Liver (tissue), 9 donors: ENCODE data around the gene MSTO1. TPM values are rescaled to one million over a fixed set of nuclear protein-coding genes. Genes with fewer than 3 reads are reported as not detected.
"Not testable (repeated sequence)": the region's sequence is repeated elsewhere in the genome, so short reads cannot be mapped to it uniquely, and the experiment has no call there.

Source experiments
- DNase-seq: peaks from one replicate; pipeline ENCODE4 v3.0.0-alpha.2; 2017; ENCODE audit warnings: low spot score
- H3K27ac ChIP-seq, 2 donors: one replicate each; pipeline ENCODE4 v1.7.0; 2013; ENCODE audit warnings: inconsistent platforms in 2 of 2, low read length in 2 of 2, control low read depth in 1 of 2, low read depth in 1 of 2, mild to moderate bottlenecking in 1 of 2
- H3K27me3 ChIP-seq, 4 donors: one replicate each; pipeline versions ENCODE4 v1.6.1 to v1.7.0; 2013; ENCODE audit warnings: low read length in 3 of 4, inconsistent platforms in 1 of 4, mild to moderate bottlenecking in 1 of 4, moderate library complexity in 1 of 4; ENCODE audit not compliant: control insufficient read depth in 4 of 4, insufficient read depth in 4 of 4
- H3K36me3 ChIP-seq, 4 donors: one replicate each; pipeline versions ENCODE4 v1.6.1 to v1.7.0; 2013; ENCODE audit warnings: low read length in 3 of 4, mild to moderate bottlenecking in 3 of 4, low read depth in 1 of 4, moderate library complexity in 1 of 4; ENCODE audit not compliant: control insufficient read depth in 4 of 4, insufficient read depth in 3 of 4
- H3K4me1 ChIP-seq, 4 donors: one replicate each; pipeline versions ENCODE4 v1.6.1 to v1.7.0; 2013; ENCODE audit warnings: low read length in 3 of 4, mild to moderate bottlenecking in 3 of 4, moderate library complexity in 1 of 4; ENCODE audit not compliant: control insufficient read depth in 4 of 4, insufficient read depth in 4 of 4
- H3K4me3 ChIP-seq, 3 donors: one replicate each; pipeline versions ENCODE4 v1.6.1 to v1.7.0; 2013; ENCODE audit warnings: low read length in 3 of 3, control low read depth in 1 of 3, low read depth in 1 of 3, mild to moderate bottlenecking in 1 of 3
- H3K9ac ChIP-seq, 2 donors: one replicate each; pipeline ENCODE4 v1.7.0; 2013; ENCODE audit warnings: low read length in 2 of 2, mild to moderate bottlenecking in 2 of 2, moderate library complexity in 2 of 2, control low read depth in 1 of 2, low read depth in 1 of 2
- H3K9me3 ChIP-seq, 4 donors: one replicate each; pipeline versions ENCODE4 v1.6.1 to v1.7.0; 2013; ENCODE audit warnings: low read length in 3 of 4; ENCODE audit not compliant: control insufficient read depth in 4 of 4
- CTCF ChIP-seq: fragments of 150-350 bp; IDR thresholded peaks from 2 replicates; pipeline ENCODE4 v1.5.1; 2017; ENCODE audit warnings: improper control_type of control experiment, low read depth, low read length; ENCODE audit not compliant: missing input control
- EGR1 ChIP-seq, 2 donors: IDR thresholded peaks; 2 replicates each; pipeline ENCODE4 v1.6.1; 2016 to 2018; ENCODE audit warnings: antibody characterized with exemption in 2 of 2, low read depth in 2 of 2
- FOXA1 ChIP-seq: IDR thresholded peaks from 2 replicates; pipeline ENCODE4 v1.6.1; 2016; ENCODE audit warnings: antibody characterized with exemption
- FOXA2 ChIP-seq: IDR thresholded peaks from 2 replicates; pipeline ENCODE4 v1.6.1; 2016; ENCODE audit warnings: antibody characterized with exemption
- GABPA ChIP-seq, 2 donors: IDR thresholded peaks in 1 of 2; conservative IDR thresholded peaks in 1 of 2; 2 replicates each; pipeline ENCODE4 v1.6.1; 2016; ENCODE audit warnings: antibody characterized with exemption in 2 of 2, mild to moderate bottlenecking in 1 of 2, moderate library complexity in 1 of 2
- HNF4A ChIP-seq, 2 donors: conservative IDR thresholded peaks; 2 replicates each; pipeline ENCODE4 v1.6.1; 2016; ENCODE audit warnings: antibody characterized with exemption in 2 of 2, mild to moderate bottlenecking in 2 of 2
- HNF4G ChIP-seq: IDR thresholded peaks from 2 replicates; pipeline ENCODE4 v1.6.1; 2016; ENCODE audit warnings: antibody characterized with exemption
- JUND ChIP-seq, 2 donors: IDR thresholded peaks; 2 replicates each; pipeline ENCODE4 v1.6.1; 2016; ENCODE audit warnings: antibody characterized with exemption in 2 of 2
- RAD21 ChIP-seq, 2 donors: IDR thresholded peaks; 2 replicates each; pipeline ENCODE4 v1.6.1; 2016; ENCODE audit warnings: antibody characterized with exemption in 2 of 2, mild to moderate bottlenecking in 2 of 2
- RXRA ChIP-seq, 2 donors: IDR thresholded peaks; 2 replicates each; pipeline ENCODE4 v1.6.1; 2017 to 2018; ENCODE audit warnings: antibody characterized with exemption in 2 of 2, mild to moderate bottlenecking in 1 of 2
- SP1 ChIP-seq: IDR thresholded peaks from 2 replicates; pipeline ENCODE4 v1.6.1; 2018; ENCODE audit warnings: antibody characterized with exemption, mild to moderate bottlenecking
- TAF1 ChIP-seq: conservative IDR thresholded peaks from 2 replicates; pipeline ENCODE4 v1.6.1; 2016; ENCODE audit warnings: antibody characterized with exemption, mild to moderate bottlenecking
- YY1 ChIP-seq: IDR thresholded peaks from 2 replicates; pipeline ENCODE4 v1.6.1; 2016; ENCODE audit warnings: antibody characterized with exemption, mild to moderate bottlenecking
- WGBS: extraction: QIAGEN DNeasy Blood & Tissue Kit; methylation state at CpG from one replicate; pipeline ENCODE4 v1.1.7; 2013; 5-methylcytosine and 5-hydroxymethylcytosine counted together
- polyA plus RNA-seq, 2 donors: library from polyadenylated mRNA; stranded (reverse) in 1 of 2; unstranded in 1 of 2; fragments of 200-250 nt in 1 of 2; fragments of >200 nt in 1 of 2; fragmentation: Nextera tagmentation in 1 of 2; extraction: Ambion mirVana in 1 of 2; gene quantifications; one replicate each; pipeline versions ENCODE4 v1.2.1 to v1.2.3, GENCODE V29; 2013 to 2015
- total RNA-seq, 2 donors: library from RNA; depleted of rRNA; stranded (reverse); fragments of >200 nt; gene quantifications; one replicate each; pipeline ENCODE4 v1.2.3, GENCODE V29; 2014
- TF ChIP-seq, protein P1 (sequence below): IDR thresholded peaks from 2 replicates; pipeline ENCODE4 v1.6.1; 2016; ENCODE audit warnings: antibody characterized with exemption
- donor health status: healthy.
- donor health status: healthy.
- donor health status: healthy.
- donor health status: healthy.
- donor health status: healthy.

The MSTO1 gene
- total and polyA plus RNA-seq, 4 donors: 8.9 to 22.9 (median 18.2) TPM

DNA sequence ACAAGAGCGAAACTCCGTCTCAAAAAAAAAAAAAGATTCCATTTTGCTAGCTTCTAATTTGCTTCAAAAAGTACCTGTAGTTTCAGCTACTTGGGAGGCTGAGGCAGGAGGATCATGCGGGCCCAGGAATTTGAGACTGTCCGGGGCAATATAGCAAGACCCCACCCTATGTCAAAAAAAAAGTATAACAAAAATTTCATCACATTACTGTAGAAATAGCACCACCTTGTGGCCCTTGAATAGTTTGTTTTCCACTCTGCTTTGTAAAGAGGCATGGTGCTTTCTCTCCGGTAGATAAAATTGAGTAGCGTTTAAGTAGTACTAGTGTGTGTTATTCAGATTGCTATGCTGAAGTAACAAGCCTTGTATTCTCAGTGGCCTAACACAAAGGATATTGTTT, 18.2 kb upstream of the MSTO1 start:
- Histone ChIP-seq H3K36me3 (no peaks in the 10 kb centered on the region), H3K27me3 (no peaks in the 10 kb centered on the region), H3K4me3 (no peak overlapping the region), H3K27ac (no peak overlapping the region), H3K4me1 (peaks cover 0 to 2% (median 0%) of the 10 kb centered on the region in 4 donors), H3K9me3 (no peaks in the 10 kb centered on the region), H3K9ac (no peak overlapping the region)
- TF ChIP-seq TAF1 (no peak), CTCF (peak; percentile 60), HNF4G (no peak), JUND (IDR thresholded peaks at IDR 0.05) (no peak), RAD21 (IDR thresholded peaks at IDR 0.05) (peak; percentile 80 to 84), FOXA2 (no peak), GABPA (IDR thresholded peaks at IDR 0.05 in 1 of 2, conservative IDR thresholded peaks at IDR 0.05 in 1 of 2) (no peak), EGR1 (IDR thresholded peaks at IDR 0.05; ENCODE audit: low read depth in 2 of 2) (no peak), FOXA1 (no peak), HNF4A (conservative IDR thresholded peaks at IDR 0.05) (no peak)
- TF ChIP-seq, protein P1, sequence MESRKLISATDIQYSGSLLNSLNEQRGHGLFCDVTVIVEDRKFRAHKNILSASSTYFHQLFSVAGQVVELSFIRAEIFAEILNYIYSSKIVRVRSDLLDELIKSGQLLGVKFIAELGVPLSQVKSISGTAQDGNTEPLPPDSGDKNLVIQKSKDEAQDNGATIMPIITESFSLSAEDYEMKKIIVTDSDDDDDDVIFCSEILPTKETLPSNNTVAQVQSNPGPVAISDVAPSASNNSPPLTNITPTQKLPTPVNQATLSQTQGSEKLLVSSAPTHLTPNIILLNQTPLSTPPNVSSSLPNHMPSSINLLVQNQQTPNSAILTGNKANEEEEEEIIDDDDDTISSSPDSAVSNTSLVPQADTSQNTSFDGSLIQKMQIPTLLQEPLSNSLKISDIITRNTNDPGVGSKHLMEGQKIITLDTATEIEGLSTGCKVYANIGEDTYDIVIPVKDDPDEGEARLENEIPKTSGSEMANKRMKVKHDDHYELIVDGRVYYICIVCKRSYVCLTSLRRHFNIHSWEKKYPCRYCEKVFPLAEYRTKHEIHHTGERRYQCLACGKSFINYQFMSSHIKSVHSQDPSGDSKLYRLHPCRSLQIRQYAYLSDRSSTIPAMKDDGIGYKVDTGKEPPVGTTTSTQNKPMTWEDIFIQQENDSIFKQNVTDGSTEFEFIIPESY: no peak
- WGBS: 37% methylated on average over 6 of the region's 6 CpGs
- no peak for DNase-seq

- H3K27ac ChIP-seq, H3K9me3 ChIP-seq, H3K4me3 ChIP-seq, DNase-seq, H3K27me3 ChIP-seq, H3K36me3 ChIP-seq, H3K4me1 ChIP-seq, H3K9ac ChIP-seq: not testable (repeated sequence)
- 81% methylated on average over 3 of the region's 3 CpGs for WGBS
Measured at GRCh38 chr1:155595877-155596474, 14.0 kb upstream of the MSTO1 start.

- WGBS: 99% methylated on average over 5 of the region's 5 CpGs
- no peaks in the 10 kb centered on the region for H3K9me3 ChIP-seq
- H3K27ac ChIP-seq: no peak overlapping the region
- DNase-seq: no peak
- peaks cover 0 to 2% (median 0%) of the 10 kb centered on the region in 4 donors for H3K4me1 ChIP-seq
- H3K36me3 ChIP-seq: no peaks in the 10 kb centered on the region
- H3K9ac ChIP-seq: no peak overlapping the region
- no peaks in the 10 kb centered on the region for H3K27me3 ChIP-seq
- TF ChIP-seq, protein P1: no peak
- TF ChIP-seq RAD21 (IDR thresholded peaks at IDR 0.05) (no peak), SP1 (no peak), FOXA2 (no peak), YY1 (no peak), RXRA (IDR thresholded peaks at IDR 0.05) (no peak), HNF4G (no peak), GABPA (IDR thresholded peaks at IDR 0.05 in 1 of 2, conservative IDR thresholded peaks at IDR 0.05 in 1 of 2) (no peak), CTCF (no peak)
- no peak overlapping the region for H3K4me3 ChIP-seq
Measured at GRCh38 chr1:155596864-155597263, 13.2 kb upstream of the MSTO1 start.
